Activated CD8-positive, alpha-beta memory T cell treated with anti-CD3 and anti-CD28 coated beads, Interleukin-2, amount 10 ng/mL, durations not matched to agents 7 days and 5 days (primary cell): ENCODE results near the gene PHB1. TPM values are rescaled to one million over a fixed set of nuclear protein-coding genes. Genes with fewer than 3 reads are reported as not detected.
A peak's percentile ranks its signal among the peaks of the same experiment; 100 is the strongest.

Experiments used
- ATAC-seq: fragments of 150-1000 bp; cut with Tn5 transposase; one replicate; pipeline ENCODE4 v1.10.0; 2021; ENCODE audit warnings: moderate library complexity
- CTCF ChIA-PET: fragments of 350-600 bp; sonication (Branson Sonifier 250); formaldehyde crosslinking; loops from one replicate; lab custom pipeline; 2021; ENCODE audit warnings: antibody characterized with exemption; lab: Charles Lee
- DNase-seq: peaks from one replicate; pipeline ENCODE4 v3.0.0-alpha.2; 2020
- H3K27ac Mint-ChIP-seq: one replicate; pipeline ENCODE4 v1.8.0; 2021; ENCODE audit warnings: mild to moderate bottlenecking, mixed read lengths
- H3K27me3 Mint-ChIP-seq: one replicate; pipeline ENCODE4 v1.8.0; 2021; ENCODE audit warnings: mixed read lengths
- H3K36me3 Mint-ChIP-seq: one replicate; pipeline ENCODE4 v1.8.0; 2021; ENCODE audit warnings: mild to moderate bottlenecking, mixed read lengths
- H3K4me1 Mint-ChIP-seq: one replicate; pipeline ENCODE4 v1.8.0; 2021; ENCODE audit warnings: mixed read lengths
- H3K4me3 Mint-ChIP-seq: one replicate; pipeline ENCODE4 v1.8.0; 2021; ENCODE audit warnings: mild to moderate bottlenecking, moderate library complexity, mixed read lengths
- H3K9me3 Mint-ChIP-seq: one replicate; pipeline ENCODE4 v1.8.0; 2022; ENCODE audit warnings: low read depth, mixed read lengths
- total RNA-seq, 2 experiments: library from RNA; stranded (reverse); gene quantifications; one replicate each; pipeline ENCODE4 v1.2.3, GENCODE V29; 2021

The PHB1 gene
- total RNA-seq, 2 experiments from 2014 or later = 150 to 227 TPM

GRCh38 chr17:49450181-49450580 is 35.5 kb upstream of the PHB1 start:
- H3K27ac Mint-ChIP-seq = no peak overlapping the region
- H3K4me3 Mint-ChIP-seq = no peak overlapping the region
- no peaks in the 10 kb centered on the region for H3K36me3 Mint-ChIP-seq
- no peaks in the 10 kb centered on the region for H3K9me3 Mint-ChIP-seq
- H3K27me3 Mint-ChIP-seq = peaks cover 11% of the 10 kb centered on the region
- CTCF ChIA-PET = interaction anchor here (0.5 to 2.5 kb wide), 2 partner anchors 84 to 106 kb away, joined by 3 to 9 read pairs; no protein-coding TSS in a partner anchor
- ATAC-seq (no peak), DNase-seq (no peak)
- peaks cover 19% of the 10 kb centered on the region for H3K4me1 Mint-ChIP-seq

- Mint-ChIP-seq H3K4me1 (peaks cover 19% of the 10 kb centered on the region), H3K27me3 (no peaks in the 10 kb centered on the region), H3K36me3 (no peaks in the 10 kb centered on the region), H3K27ac (no peak overlapping the region), H3K4me3 (no peak overlapping the region), H3K9me3 (no peaks in the 10 kb centered on the region)
- ATAC-seq (no peak), DNase-seq (no peak)
- CTCF ChIA-PET = interaction anchor here (2.1 kb wide), 1 partner anchor 109 kb away, joined by 7 read pairs; no protein-coding TSS in a partner anchor
Observed at GRCh38 chr17:49447628-49448302, 33.1 kb upstream of the PHB1 start.

- H3K4me1 Mint-ChIP-seq = peaks cover 4% of the 10 kb centered on the region
- H3K9me3 Mint-ChIP-seq = no peaks in the 10 kb centered on the region
- no peak for ATAC-seq
- H3K4me3 Mint-ChIP-seq = no peak overlapping the region
- peaks cover 6% of the 10 kb centered on the region for H3K27me3 Mint-ChIP-seq
- no peak for DNase-seq
- no peak overlapping the region for H3K27ac Mint-ChIP-seq
- H3K36me3 Mint-ChIP-seq = no peaks in the 10 kb centered on the region
- CTCF ChIA-PET = interaction anchor here (0.9 to 2.1 kb wide), 3 partner anchors 10 to 111 kb away, joined by 3 to 7 read pairs (median 6); no protein-coding TSS in a partner anchor
Observed at GRCh38 chr17:49445591-49445990, 30.9 kb upstream of the PHB1 start.

GRCh38 chr17:49444384-49444783 is 29.7 kb upstream of the PHB1 start:
- no peak for DNase-seq
- no peaks in the 10 kb centered on the region for H3K9me3 Mint-ChIP-seq
- CTCF ChIA-PET = interaction anchor here (1.0 to 1.8 kb wide), 2 partner anchors 9 to 36 kb away, joined by 3 to 6 read pairs; no protein-coding TSS in a partner anchor
- H3K27me3 Mint-ChIP-seq = peaks cover 12% of the 10 kb centered on the region
- no peak overlapping the region for H3K27ac Mint-ChIP-seq
- no peak for ATAC-seq
- H3K4me1 Mint-ChIP-seq = no peaks in the 10 kb centered on the region
- H3K4me3 Mint-ChIP-seq = no peak overlapping the region
- no peaks in the 10 kb centered on the region for H3K36me3 Mint-ChIP-seq

- Mint-ChIP-seq H3K27me3 (peaks cover 17% of the 10 kb centered on the region), H3K9me3 (no peaks in the 10 kb centered on the region), H3K4me1 (peaks cover 2% of the 10 kb centered on the region), H3K27ac (no peak overlapping the region), H3K4me3 (no peak overlapping the region), H3K36me3 (no peaks in the 10 kb centered on the region)
- CTCF ChIA-PET = interaction anchor here (1.0 to 1.8 kb wide), 2 partner anchors 9 to 36 kb away, joined by 3 to 6 read pairs; no protein-coding TSS in a partner anchor
- ATAC-seq (no peak), DNase-seq (no peak)
Observed at GRCh38 chr17:49443862-49444261, 29.2 kb upstream of the PHB1 start.

GRCh38 chr17:49442041-49442440 is 27.4 kb upstream of the PHB1 start:
- Mint-ChIP-seq H3K27ac (no peak overlapping the region), H3K27me3 (peaks cover 28% of the 10 kb centered on the region)

GRCh38 chr17:49441578-49441977 is 26.9 kb upstream of the PHB1 start:
- H3K9me3 Mint-ChIP-seq = no peaks in the 10 kb centered on the region
- no peak overlapping the region for H3K4me3 Mint-ChIP-seq
- no peak for ATAC-seq
- H3K27ac Mint-ChIP-seq = no peak overlapping the region
- H3K36me3 Mint-ChIP-seq = no peaks in the 10 kb centered on the region
- CTCF ChIA-PET = no interaction called here
- peaks cover 2% of the 10 kb centered on the region for H3K4me1 Mint-ChIP-seq
- DNase-seq = no peak
- H3K27me3 Mint-ChIP-seq = peaks cover 32% of the 10 kb centered on the region

More at GRCh38 chr17:49442041-49442440, 27.4 kb upstream of the PHB1 start:
- no peak for ATAC-seq
- Mint-ChIP-seq H3K36me3 (no peaks in the 10 kb centered on the region), H3K9me3 (no peaks in the 10 kb centered on the region), H3K4me3 (no peak overlapping the region), H3K4me1 (peaks cover 2% of the 10 kb centered on the region)
- DNase-seq = no peak
- CTCF ChIA-PET = no interaction called here

GRCh38 chr17:49440581-49440980 is 25.9 kb upstream of the PHB1 start:
- H3K9me3 Mint-ChIP-seq = no peaks in the 10 kb centered on the region
- H3K4me1 Mint-ChIP-seq = peaks cover 2% of the 10 kb centered on the region
- CTCF ChIA-PET = interaction anchor here (9.9 kb wide), 1 partner anchor 115 kb away, joined by 122 read pairs; no protein-coding TSS in a partner anchor
- no peaks in the 10 kb centered on the region for H3K36me3 Mint-ChIP-seq
- H3K4me3 Mint-ChIP-seq = no peak overlapping the region
- ATAC-seq (no peak), DNase-seq (no peak)
- H3K27me3 Mint-ChIP-seq = peaks cover 42% of the 10 kb centered on the region
- no peak overlapping the region for H3K27ac Mint-ChIP-seq

GRCh38 chr17:49439673-49440571 is 25.2 kb upstream of the PHB1 start:
- H3K9me3 Mint-ChIP-seq = no peaks in the 10 kb centered on the region
- H3K27me3 Mint-ChIP-seq = peaks cover 43% of the 10 kb centered on the region
- H3K27ac Mint-ChIP-seq = no peak overlapping the region
- CTCF ChIA-PET = interaction anchor here (1.7 to 9.9 kb wide), 2 partner anchors 56 to 116 kb away, joined by 4 to 122 read pairs; no protein-coding TSS in a partner anchor
- no peak overlapping the region for H3K4me3 Mint-ChIP-seq
- H3K4me1 Mint-ChIP-seq = peaks cover 2% of the 10 kb centered on the region
- no peaks in the 10 kb centered on the region for H3K36me3 Mint-ChIP-seq
- DNase-seq = no peak
- ATAC-seq = no peak

GRCh38 chr17:49439305-49439672 is 24.6 kb upstream of the PHB1 start:
- Mint-ChIP-seq H3K4me1 (peaks cover 2% of the 10 kb centered on the region), H3K9me3 (no peaks in the 10 kb centered on the region), H3K27ac (no peak overlapping the region), H3K4me3 (no peak overlapping the region), H3K27me3 (peaks cover 43% of the 10 kb centered on the region), H3K36me3 (no peaks in the 10 kb centered on the region)
- no peak for DNase-seq
- no peak for ATAC-seq
- CTCF ChIA-PET = interaction anchor here (1.7 to 9.9 kb wide), 2 partner anchors 57 to 117 kb away, joined by 4 to 122 read pairs; no protein-coding TSS in a partner anchor

- CTCF ChIA-PET = interaction anchor here (1.7 to 9.9 kb wide), 3 partner anchors 31 to 117 kb away, joined by 4 to 122 read pairs (median 8); no protein-coding TSS in a partner anchor
- H3K27me3 Mint-ChIP-seq = peaks cover 43% of the 10 kb centered on the region
- H3K4me3 Mint-ChIP-seq = no peak overlapping the region
- no peaks in the 10 kb centered on the region for H3K36me3 Mint-ChIP-seq
- ATAC-seq = peak; percentile 33
- DNase-seq = no peak
- H3K27ac Mint-ChIP-seq = no peak overlapping the region
- no peaks in the 10 kb centered on the region for H3K9me3 Mint-ChIP-seq
- H3K4me1 Mint-ChIP-seq = peaks cover 2% of the 10 kb centered on the region
Observed at GRCh38 chr17:49438436-49439278, 24.0 kb upstream of the PHB1 start.

- Mint-ChIP-seq H3K27ac (no peak overlapping the region), H3K9me3 (no peaks in the 10 kb centered on the region), H3K4me3 (no peak overlapping the region), H3K36me3 (no peaks in the 10 kb centered on the region), H3K27me3 (peaks cover 43% of the 10 kb centered on the region), H3K4me1 (peaks cover 2% of the 10 kb centered on the region)
- CTCF ChIA-PET = interaction anchor here (1.9 to 9.9 kb wide), 2 partner anchors 30 to 118 kb away, joined by 8 to 122 read pairs; no protein-coding TSS in a partner anchor
- no peak for ATAC-seq
- no peak for DNase-seq
Observed at GRCh38 chr17:49437696-49438435, 23.2 kb upstream of the PHB1 start.
